ENCODE results near the gene FOXP1. TPM values are rescaled to one million over a fixed set of nuclear protein-coding genes. Genes with fewer than 3 reads are reported as not detected.

Gene FOXP1
- total RNA-seq, 2 experiments from 2014 or later: 116 to 131 TPM

DNA sequence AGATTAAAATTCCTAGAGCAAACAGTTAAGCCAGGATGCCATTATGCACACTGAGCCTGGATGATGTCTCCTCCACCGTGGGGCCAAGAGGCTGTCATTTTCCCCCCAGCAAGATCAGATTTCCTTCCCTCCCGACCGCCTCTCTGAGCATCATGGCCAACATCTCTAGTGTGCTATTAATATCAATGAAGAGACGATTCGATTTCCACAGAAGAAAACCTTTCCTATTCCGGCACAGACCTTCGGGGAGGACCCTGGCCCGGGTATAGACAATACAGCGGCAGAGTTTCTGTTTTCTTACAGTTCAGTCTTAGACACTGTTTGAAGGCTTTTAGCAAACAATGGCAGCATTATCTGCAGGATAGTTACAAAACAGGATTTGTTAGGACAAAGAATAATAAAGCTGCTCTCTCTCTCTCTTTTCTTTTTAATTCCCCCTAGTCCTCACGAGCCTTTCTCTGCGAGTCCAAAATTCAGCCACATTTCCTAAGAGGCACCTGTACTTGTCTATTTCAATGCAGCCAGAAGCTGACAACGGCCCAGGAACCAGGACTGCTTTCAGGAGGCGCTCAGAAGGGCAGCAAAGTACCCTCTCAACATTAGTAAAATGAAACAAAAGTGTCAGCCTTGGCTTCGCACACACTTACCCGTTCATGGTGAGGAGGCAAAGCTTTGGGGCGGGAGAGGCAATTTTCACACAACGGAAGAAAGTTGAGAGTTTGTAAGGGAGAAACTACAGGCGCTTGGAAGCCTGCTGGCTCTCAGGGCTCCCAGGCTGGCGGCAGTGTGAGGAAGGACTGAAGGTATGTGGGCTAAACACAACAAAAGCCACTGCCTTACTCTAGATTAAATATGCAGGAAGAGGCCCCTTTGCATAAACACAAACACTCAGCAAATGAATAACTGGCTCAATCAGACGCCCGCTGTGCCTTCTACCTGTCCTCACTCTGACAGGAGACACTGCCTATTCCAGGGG lies 278.0 kb downstream of the FOXP1 start:
- ChIA-PET POLR2A (no interaction called here), CTCF (interaction anchor here (0.5 to 1.0 kb wide), 2 partner anchors 15 to 449 kb away, joined by 3 read pairs; no protein-coding TSS in a partner anchor)
- Mint-ChIP-seq H3K36me3 (ENCODE audit: low read depth) (peaks cover 5% of the 10 kb centered on the region), H3K9me3 (no peaks in the 10 kb centered on the region), H3K4me1 (peaks cover 82% of the 10 kb centered on the region), H3K4me3 (peak overlapping the region; percentile 82), H3K27ac (peak overlapping the region; percentile 86), H3K27me3 (peaks cover 11% of the 10 kb centered on the region)
- peak; percentile 17 for DNase-seq

DNA sequence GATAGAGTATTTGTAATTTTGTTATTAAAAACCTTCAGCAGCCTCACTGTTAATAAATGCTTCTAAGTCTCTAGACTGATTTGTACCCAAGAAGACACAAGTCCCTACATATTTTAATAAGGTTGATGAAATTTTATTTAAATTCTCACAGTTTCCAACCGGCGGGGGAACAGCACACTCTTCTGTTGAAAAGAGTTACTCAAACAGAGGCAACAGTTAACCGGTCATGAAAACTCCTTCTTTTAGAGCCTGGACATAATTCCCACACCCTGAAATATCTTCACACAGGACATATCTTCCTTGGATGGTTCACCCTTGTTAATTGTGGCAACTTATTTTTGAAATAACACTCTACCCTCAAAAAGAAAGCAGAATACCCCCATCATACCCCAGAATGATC lies 278.8 kb downstream of the FOXP1 start:
- no peaks in the 10 kb centered on the region for H3K9me3 Mint-ChIP-seq
- H3K4me1 Mint-ChIP-seq: peaks cover 82% of the 10 kb centered on the region
- peak overlapping the region; percentile 86 for H3K27ac Mint-ChIP-seq
- peaks cover 8% of the 10 kb centered on the region for H3K36me3 Mint-ChIP-seq (ENCODE audit: low read depth)
- DNase-seq: peak; percentile 41
- peaks cover 16% of the 10 kb centered on the region for H3K27me3 Mint-ChIP-seq
- ChIA-PET POLR2A (no interaction called here), CTCF (interaction anchor here (1.0 kb wide), 1 partner anchor 14 kb away, joined by 3 read pairs; no protein-coding TSS in a partner anchor)
- peak overlapping the region; percentile 82 for H3K4me3 Mint-ChIP-seq

DNA sequence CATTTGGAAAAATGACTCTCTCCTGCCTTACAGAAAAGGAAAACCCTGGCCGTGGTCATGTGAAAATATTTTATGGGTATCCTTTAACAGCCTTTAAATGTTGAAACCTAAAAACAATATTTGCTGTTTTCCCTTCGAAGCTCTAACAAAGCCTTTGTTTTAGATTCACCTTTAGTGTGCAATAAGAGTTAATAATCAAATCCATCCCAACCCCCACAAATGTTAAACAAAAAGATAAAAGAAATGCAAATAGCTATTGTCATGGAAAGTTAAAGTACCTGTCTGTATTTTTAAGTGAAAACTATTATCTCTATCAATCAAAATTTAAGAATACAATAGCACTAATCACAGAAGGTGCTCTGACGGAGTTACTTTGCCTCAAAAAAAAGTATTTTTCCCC lies 279.3 kb downstream of the FOXP1 start:
- ChIA-PET CTCF (no interaction called here), POLR2A (no interaction called here)
- no peak for DNase-seq
- peak overlapping the region; percentile 82 for H3K27ac Mint-ChIP-seq
- no peaks in the 10 kb centered on the region for H3K9me3 Mint-ChIP-seq
- H3K4me1 Mint-ChIP-seq: peaks cover 80% of the 10 kb centered on the region
- H3K27me3 Mint-ChIP-seq: peaks cover 17% of the 10 kb centered on the region
- peaks cover 9% of the 10 kb centered on the region for H3K36me3 Mint-ChIP-seq (ENCODE audit: low read depth)
- H3K4me3 Mint-ChIP-seq: peak overlapping the region; percentile 82

DNA sequence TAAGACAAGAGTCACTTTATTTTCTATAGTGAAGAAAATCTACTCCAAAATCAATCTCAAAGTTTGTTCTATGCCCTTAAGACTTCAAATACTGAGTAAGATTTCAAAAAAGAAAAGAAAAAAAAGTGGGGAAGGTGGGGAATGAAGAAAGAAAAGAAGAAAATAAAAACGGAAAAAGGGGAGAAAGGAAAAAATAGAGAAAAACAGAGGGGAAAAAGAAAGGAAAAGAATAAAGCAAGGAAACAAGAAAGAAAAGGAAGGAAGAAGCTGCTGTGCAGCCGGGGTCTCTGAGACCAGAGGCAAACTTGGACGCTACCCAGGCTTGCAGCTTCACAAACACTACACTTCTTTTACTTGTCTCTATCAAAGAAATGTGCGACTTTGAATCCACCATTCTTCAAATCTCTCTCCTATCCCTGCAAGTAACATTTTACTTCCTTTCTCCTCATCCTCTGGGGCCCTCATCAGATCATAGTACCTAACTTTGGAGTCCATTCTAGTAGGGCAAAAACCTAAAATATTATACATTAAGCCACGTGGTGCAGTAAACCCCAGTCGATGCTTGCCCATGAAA lies 279.8 kb downstream of the FOXP1 start:
- H3K27ac Mint-ChIP-seq: peak overlapping the region; percentile 82
- H3K9me3 Mint-ChIP-seq: no peaks in the 10 kb centered on the region
- ChIA-PET POLR2A (no interaction called here), CTCF (no interaction called here)
- no peak for DNase-seq
- H3K36me3 Mint-ChIP-seq (ENCODE audit: low read depth): peaks cover 9% of the 10 kb centered on the region
- H3K27me3 Mint-ChIP-seq: peaks cover 17% of the 10 kb centered on the region
- H3K4me1 Mint-ChIP-seq: peaks cover 76% of the 10 kb centered on the region
- peak overlapping the region; percentile 82 for H3K4me3 Mint-ChIP-seq

DNA sequence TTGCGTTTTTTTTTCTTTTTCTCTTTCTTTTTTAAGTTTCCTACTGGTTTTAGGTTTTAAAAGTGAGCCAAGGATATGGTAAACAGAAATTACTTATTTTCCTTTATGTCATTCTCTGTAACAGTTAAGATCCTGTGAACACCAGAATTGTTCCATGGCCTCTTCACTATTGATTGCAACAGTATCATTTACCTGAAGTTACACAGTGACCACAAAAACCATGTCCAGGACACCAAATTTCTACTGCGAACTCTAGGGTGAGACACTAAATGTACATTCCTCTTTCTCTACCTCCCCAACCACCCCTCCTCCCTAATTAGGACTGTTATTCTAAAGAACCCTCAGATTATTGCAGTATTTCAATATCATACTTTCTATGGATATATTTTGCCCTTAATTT lies 280.9 kb downstream of the FOXP1 start:
- CTCF ChIA-PET: interaction anchor here (0.6 kb wide), 1 partner anchor 22 kb away, joined by 3 read pairs; no protein-coding TSS in a partner anchor
- DNase-seq: no peak
- H3K9me3 Mint-ChIP-seq: no peaks in the 10 kb centered on the region
- peaks cover 13% of the 10 kb centered on the region for H3K36me3 Mint-ChIP-seq (ENCODE audit: low read depth)
- H3K4me3 Mint-ChIP-seq: peak overlapping the region; percentile 31
- H3K27me3 Mint-ChIP-seq: peaks cover 20% of the 10 kb centered on the region
- H3K27ac Mint-ChIP-seq: peak overlapping the region; percentile 42
- peaks cover 69% of the 10 kb centered on the region for H3K4me1 Mint-ChIP-seq
- POLR2A ChIA-PET: interaction anchor here (0.6 kb wide), 1 partner anchor 586 kb away, joined by 5 read pairs; no protein-coding TSS in a partner anchor

DNA sequence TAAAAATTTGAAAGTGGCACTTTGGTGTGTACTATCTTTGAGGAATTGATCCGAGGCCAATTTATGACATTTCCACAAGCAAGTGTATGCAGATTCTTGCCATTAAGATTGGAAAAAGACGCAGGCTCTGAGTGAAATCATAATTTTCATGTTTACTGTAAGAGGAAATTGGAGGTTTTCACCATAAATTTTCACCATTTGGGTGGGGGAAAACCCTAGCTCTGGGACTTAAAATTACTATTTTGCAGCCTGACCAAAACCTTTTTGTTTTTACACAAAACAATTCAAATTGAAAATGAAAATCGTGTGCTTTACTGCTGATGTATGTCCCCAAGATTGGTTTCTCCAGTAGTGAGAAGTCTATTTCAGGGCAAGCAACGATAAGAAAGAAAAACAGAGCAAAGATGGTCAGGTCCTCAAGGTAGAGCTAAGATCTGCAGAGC lies 282.6 kb downstream of the FOXP1 start:
- peaks cover 66% of the 10 kb centered on the region for H3K4me1 Mint-ChIP-seq
- CTCF ChIA-PET: interaction anchor here (1.2 kb wide), 1 partner anchor 8 kb away, joined by 3 read pairs; no protein-coding TSS in a partner anchor
- POLR2A ChIA-PET: no interaction called here
- DNase-seq: no peak
- no peaks in the 10 kb centered on the region for H3K9me3 Mint-ChIP-seq
- peak overlapping the region; percentile 64 for H3K27ac Mint-ChIP-seq
- peaks cover 20% of the 10 kb centered on the region for H3K36me3 Mint-ChIP-seq (ENCODE audit: low read depth)
- H3K4me3 Mint-ChIP-seq: peak overlapping the region; percentile 53
- peaks cover 20% of the 10 kb centered on the region for H3K27me3 Mint-ChIP-seq

DNA sequence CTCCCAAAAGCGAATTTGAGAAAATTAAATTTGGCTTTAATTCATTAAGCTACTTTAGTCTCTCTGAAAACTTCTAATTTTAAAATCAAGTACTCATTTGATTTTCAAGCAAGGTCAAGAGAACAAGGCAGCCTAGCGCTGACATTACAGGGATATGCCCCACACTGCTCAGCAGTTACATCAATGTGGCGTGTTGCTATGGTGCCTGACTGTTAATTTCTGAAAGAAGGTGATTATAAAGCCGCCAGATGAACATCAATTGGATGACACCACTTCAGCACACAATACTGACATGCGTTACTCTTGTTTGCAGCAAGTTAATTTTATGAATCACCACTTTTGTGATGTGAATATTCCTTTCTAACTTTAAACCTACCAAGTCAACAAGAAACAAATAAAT lies 284.4 kb downstream of the FOXP1 start:
- peaks cover 49% of the 10 kb centered on the region for H3K4me1 Mint-ChIP-seq
- H3K27me3 Mint-ChIP-seq: peaks cover 20% of the 10 kb centered on the region
- peaks cover 24% of the 10 kb centered on the region for H3K36me3 Mint-ChIP-seq (ENCODE audit: low read depth)
- no peaks in the 10 kb centered on the region for H3K9me3 Mint-ChIP-seq
- H3K27ac Mint-ChIP-seq: no peak overlapping the region
- ChIA-PET CTCF (no interaction called here), POLR2A (no interaction called here)
- no peak for DNase-seq
- H3K4me3 Mint-ChIP-seq: no peak overlapping the region

DNA sequence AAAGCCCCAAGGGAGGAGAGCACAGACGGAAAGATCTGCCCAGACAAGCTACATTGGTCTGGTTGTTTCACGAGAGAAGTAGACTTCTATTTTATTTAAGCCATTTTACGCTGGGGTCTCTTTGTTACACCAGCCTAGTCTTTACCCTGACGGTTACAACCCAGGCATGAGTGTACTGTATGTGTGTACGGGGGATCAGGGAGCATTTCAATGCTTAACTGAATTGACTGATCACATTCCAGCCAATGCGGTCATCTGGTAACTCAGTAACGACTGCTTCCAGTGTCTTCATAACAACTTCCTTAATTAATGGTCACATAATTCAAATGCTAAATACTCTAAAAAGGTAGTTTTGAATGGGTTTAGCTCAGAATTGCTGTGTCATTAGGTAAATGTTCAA lies 288.6 kb downstream of the FOXP1 start:
- CTCF ChIA-PET: interaction anchor here (0.6 kb wide), 1 partner anchor 71 kb away, joined by 3 read pairs; no protein-coding TSS in a partner anchor
- H3K36me3 Mint-ChIP-seq (ENCODE audit: low read depth): peaks cover 23% of the 10 kb centered on the region
- no peaks in the 10 kb centered on the region for H3K9me3 Mint-ChIP-seq
- no peak overlapping the region for H3K27ac Mint-ChIP-seq
- peaks cover 8% of the 10 kb centered on the region for H3K27me3 Mint-ChIP-seq
- POLR2A ChIA-PET: no interaction called here
- H3K4me1 Mint-ChIP-seq: peaks cover 12% of the 10 kb centered on the region
- no peak for DNase-seq
- H3K4me3 Mint-ChIP-seq: no peak overlapping the region

DNA sequence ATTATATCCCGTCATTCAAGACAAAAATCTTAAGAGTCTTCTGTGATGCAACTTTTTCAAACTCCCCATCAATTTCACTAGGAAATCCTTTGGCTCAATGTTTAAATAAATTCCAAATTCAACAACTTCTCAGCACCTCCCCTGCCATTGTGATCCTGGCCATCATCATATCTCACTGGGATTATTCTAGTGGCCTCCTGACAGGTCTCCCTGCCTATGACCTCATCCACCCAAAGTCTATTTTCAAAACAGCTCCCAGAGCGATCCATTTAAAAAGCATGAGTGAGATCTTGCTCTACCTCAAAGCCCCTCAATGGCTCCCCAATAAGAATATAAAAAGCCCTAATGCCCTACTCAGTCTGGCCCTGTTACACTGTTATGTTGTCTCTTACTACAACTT lies 293.2 kb downstream of the FOXP1 start:
- H3K4me3 Mint-ChIP-seq: no peak overlapping the region
- DNase-seq: no peak
- peaks cover 8% of the 10 kb centered on the region for H3K36me3 Mint-ChIP-seq (ENCODE audit: low read depth)
- H3K27me3 Mint-ChIP-seq: no peaks in the 10 kb centered on the region
- ChIA-PET CTCF (interaction anchor here (1.5 kb wide), 1 partner anchor 15 kb away, joined by 3 read pairs; no protein-coding TSS in a partner anchor), POLR2A (no interaction called here)
- no peaks in the 10 kb centered on the region for H3K9me3 Mint-ChIP-seq
- peaks cover 6% of the 10 kb centered on the region for H3K4me1 Mint-ChIP-seq
- H3K27ac Mint-ChIP-seq: no peak overlapping the region

DNA sequence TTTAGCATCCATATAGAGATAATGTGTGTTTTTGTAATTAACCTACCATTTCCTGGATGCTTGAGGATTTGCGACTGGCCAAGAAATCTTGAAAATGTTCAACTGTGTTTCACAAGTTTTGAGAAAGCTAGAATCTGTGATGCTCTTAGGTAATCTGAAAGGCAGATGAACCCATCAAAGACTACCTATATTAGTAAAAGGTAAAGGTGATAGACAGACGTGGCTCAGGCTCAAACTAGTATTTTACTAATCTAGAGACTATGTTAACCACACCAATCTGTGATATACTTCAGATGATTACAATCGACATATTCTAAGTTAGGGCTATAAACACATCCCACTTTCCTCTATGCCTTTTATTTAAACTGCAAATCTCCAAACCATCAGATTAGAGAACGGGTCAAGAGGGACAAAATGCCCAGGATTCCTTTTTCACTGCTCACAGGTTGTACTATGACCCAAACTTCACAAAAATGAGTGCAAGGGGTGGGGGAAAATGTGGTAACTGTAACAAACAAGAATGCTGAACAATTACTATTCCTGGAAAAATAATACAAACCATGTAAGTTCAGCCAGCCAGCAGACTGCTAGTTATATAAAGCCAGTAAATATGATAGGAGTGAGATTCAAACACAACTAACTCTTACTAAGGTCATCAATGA lies 295.1 kb downstream of the FOXP1 start:
- no peak for DNase-seq
- no peak overlapping the region for H3K4me3 Mint-ChIP-seq
- ChIA-PET POLR2A (no interaction called here), CTCF (no interaction called here)
- H3K27me3 Mint-ChIP-seq: no peaks in the 10 kb centered on the region
- H3K36me3 Mint-ChIP-seq (ENCODE audit: low read depth): peaks cover 8% of the 10 kb centered on the region
- H3K4me1 Mint-ChIP-seq: peaks cover 4% of the 10 kb centered on the region
- no peaks in the 10 kb centered on the region for H3K9me3 Mint-ChIP-seq
- no peak overlapping the region for H3K27ac Mint-ChIP-seq

DNA sequence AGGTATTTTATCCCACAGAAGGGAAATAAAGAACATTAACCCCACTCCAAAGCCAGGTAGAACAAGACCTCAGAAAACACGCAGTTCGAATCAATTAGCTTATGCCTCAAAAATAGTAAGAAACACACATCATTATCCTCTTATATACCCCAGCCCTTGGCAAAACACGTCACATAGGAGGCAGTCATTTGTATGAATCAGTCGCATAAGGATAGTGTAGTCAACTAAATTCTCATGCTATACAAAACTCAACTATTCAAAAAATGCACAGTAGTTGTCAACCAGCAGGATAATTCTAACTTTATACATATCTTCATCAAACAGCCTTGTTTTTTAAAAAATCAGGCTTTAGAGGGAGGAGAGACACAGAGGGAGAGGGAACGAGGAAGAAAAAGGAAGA lies 298.4 kb downstream of the FOXP1 start:
- Mint-ChIP-seq H3K9me3 (no peaks in the 10 kb centered on the region), H3K36me3 (ENCODE audit: low read depth) (peaks cover 3% of the 10 kb centered on the region), H3K4me1 (peaks cover 4% of the 10 kb centered on the region), H3K27ac (no peak overlapping the region), H3K27me3 (no peaks in the 10 kb centered on the region), H3K4me3 (no peak overlapping the region)
- ChIA-PET CTCF (interaction anchor here (1.0 kb wide), 1 partner anchor 56 kb away, joined by 3 read pairs; no protein-coding TSS in a partner anchor), POLR2A (no interaction called here)
- DNase-seq: no peak

DNA sequence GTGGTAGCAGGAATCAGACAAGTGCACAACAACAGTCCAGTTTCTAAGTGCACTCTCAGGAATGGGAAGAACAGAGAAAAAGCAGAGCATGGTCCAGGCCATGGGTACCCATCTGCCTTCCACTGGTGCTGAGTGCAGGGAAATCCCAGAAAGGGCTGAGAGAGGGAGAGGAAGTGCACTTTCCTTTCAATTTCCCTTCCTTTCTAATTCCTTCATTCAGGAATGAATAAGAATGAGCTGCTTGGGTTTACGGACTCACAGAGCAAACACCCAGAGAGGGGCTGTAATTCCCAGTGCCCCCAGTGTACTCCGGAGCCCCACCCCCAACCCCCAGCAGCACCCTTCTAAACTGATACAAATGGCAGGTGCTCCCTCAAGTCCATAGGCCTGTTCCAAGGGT lies 300.6 kb downstream of the FOXP1 start:
- Mint-ChIP-seq H3K36me3 (ENCODE audit: low read depth) (peaks cover under 1% of the 10 kb centered on the region), H3K27ac (no peak overlapping the region), H3K4me3 (no peak overlapping the region), H3K4me1 (no peaks in the 10 kb centered on the region), H3K27me3 (no peaks in the 10 kb centered on the region), H3K9me3 (no peaks in the 10 kb centered on the region)
- no peak for DNase-seq
- ChIA-PET POLR2A (no interaction called here), CTCF (interaction anchor here (1.1 to 1.5 kb wide), 2 partner anchors 18 to 29 kb away, joined by 3 to 4 read pairs; no protein-coding TSS in a partner anchor)

DNA sequence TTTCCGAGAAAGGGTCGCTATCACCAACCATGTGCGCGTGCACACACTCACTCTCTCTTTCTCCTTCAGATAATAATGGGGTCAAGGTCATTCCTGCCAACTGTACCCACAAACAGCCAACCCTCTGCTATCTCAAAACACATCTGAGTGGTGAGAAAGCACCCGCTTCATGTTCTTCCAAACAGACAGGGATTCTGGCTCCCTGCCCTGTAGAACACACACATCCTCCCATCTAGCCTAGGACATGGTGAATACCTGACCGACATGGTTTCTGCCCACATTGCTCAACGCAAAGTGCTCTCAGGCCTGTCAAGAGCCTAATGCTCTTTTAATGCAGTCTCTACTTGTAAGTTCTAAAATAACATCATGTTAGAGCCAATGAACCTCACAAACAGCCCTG lies 302.2 kb downstream of the FOXP1 start:
- peak overlapping the region; percentile 0 for H3K27ac Mint-ChIP-seq
- no peak overlapping the region for H3K4me3 Mint-ChIP-seq
- POLR2A ChIA-PET: no interaction called here
- DNase-seq: no peak
- no peaks in the 10 kb centered on the region for H3K27me3 Mint-ChIP-seq
- CTCF ChIA-PET: no interaction called here
- H3K4me1 Mint-ChIP-seq: no peaks in the 10 kb centered on the region
- no peaks in the 10 kb centered on the region for H3K36me3 Mint-ChIP-seq (ENCODE audit: low read depth)
- no peaks in the 10 kb centered on the region for H3K9me3 Mint-ChIP-seq

Data from activated CD4-positive, alpha-beta T cell treated with anti-CD3 and anti-CD28 coated beads, Interleukin-2, amount 10 ng/mL, durations not matched to agents 7 days and 5 days (primary cell).